Endothelial cell of umbilical vein (primary cell): Measurements from ENCODE around the gene SPG11. TPM values are rescaled to one million over a fixed set of nuclear protein-coding genes. Genes with fewer than 3 reads are reported as not detected.

Source experiments
- BruUV-seq: library from RNA; stranded (reverse); fragments of 400-500 nt; replicated peaks from 2 replicates; lab custom pipeline; 2021; lab: Mats Ljungman, UMichigan
- CTCF ChIA-PET: fragments of 300-600, 350-600 bp; sonication (Branson Sonifier 250); formaldehyde crosslinking; loops from one replicate; lab custom pipeline; 2021; ENCODE audit warnings: antibody characterized with exemption, inconsistent platforms; lab: Charles Lee
- POLR2A ChIA-PET: fragments of 300-600, 350-600 bp; sonication (Branson Sonifier 250); formaldehyde crosslinking; loops from one replicate; lab custom pipeline; 2021; ENCODE audit warnings: antibody characterized with exemption, inconsistent platforms; lab: Charles Lee
- DNase-seq: peaks from one replicate; pipeline ENCODE4 v3.0.0-alpha.2; 2011; ENCODE audit warnings: low read depth, low spot score
- FAIRE-seq: peaks from 2 replicates; lab custom pipeline; 2011; peaks lifted over from hg19 to GRCh38; lab: Jason Lieb, UNC
- H2AFZ ChIP-seq: 2 replicates; pipeline ENCODE4 v1.6.0; 2012; ENCODE audit warnings: low read depth, low read length, control low read depth, inconsistent platforms
- H3K27ac ChIP-seq: 2 replicates; pipeline ENCODE4 v1.5.1; 2011; ENCODE audit warnings: low read depth, mild to moderate bottlenecking, control low read depth, low read length, moderate library complexity; ENCODE audit not compliant: insufficient read depth
- H3K27me3 ChIP-seq, 2 experiments: 2 replicates each; pipeline versions ENCODE4 v1.6.0 to v1.6.1; 2011; ENCODE audit warnings: low read length in 2 of 2, mixed read lengths in 1 of 2; ENCODE audit not compliant: control insufficient read depth in 2 of 2, insufficient read depth in 2 of 2
- H3K36me3 ChIP-seq, 2 experiments: 2 replicates in 1 of 2; 3 replicates in 1 of 2; pipeline ENCODE4 v1.5.1; 2011; ENCODE audit warnings: low read length in 2 of 2, mild to moderate bottlenecking in 1 of 2, moderate library complexity in 1 of 2; ENCODE audit not compliant: control insufficient read depth in 2 of 2, insufficient read depth in 2 of 2; ENCODE audit errors: extremely low read depth in 1 of 2
- H3K4me1 ChIP-seq: 3 replicates; pipeline ENCODE4 v1.5.1; 2011; ENCODE audit warnings: mild to moderate bottlenecking, low read length; ENCODE audit not compliant: control insufficient read depth, insufficient read depth; ENCODE audit errors: extremely low read depth
- H3K4me2 ChIP-seq: 2 replicates; pipeline ENCODE4 v1.6.1; 2011; ENCODE audit warnings: low read length, control low read depth, mixed read lengths; ENCODE audit not compliant: insufficient read depth
- H3K4me3 ChIP-seq, 3 experiments: fragments of 200-600 bp in 1 of 3; sonication (generic), shearing (Covaris generic) in 1 of 3; replicated peaks in 1 of 3; 2 replicates each; pipeline ENCODE4 v1.5.1; 2011 to 2016; ENCODE audit warnings: control low read depth in 3 of 3, low read length in 3 of 3, mild to moderate bottlenecking in 2 of 3, inconsistent platforms in 1 of 3, low read depth in 1 of 3, moderate library complexity in 1 of 3; ENCODE audit not compliant: insufficient read depth in 1 of 3
- H3K79me2 ChIP-seq: 2 replicates; pipeline ENCODE4 v1.6.0; 2012; ENCODE audit warnings: low read length, inconsistent platforms; ENCODE audit not compliant: control insufficient read depth, insufficient read depth
- H3K9ac ChIP-seq: replicated peaks from 2 replicates; pipeline ENCODE3; 2011; ENCODE audit warnings: low read length, control low read depth; ENCODE audit not compliant: insufficient read depth; ENCODE audit errors: extremely low read depth
- H3K9me1 ChIP-seq: replicated peaks from 3 replicates; pipeline ENCODE4 v1.6.0; 2011; ENCODE audit warnings: mild to moderate bottlenecking, low read length; ENCODE audit not compliant: control insufficient read depth, insufficient read depth; ENCODE audit errors: extremely low read depth
- H3K9me3 ChIP-seq: replicated peaks from 2 replicates; pipeline ENCODE4 v1.5.1; 2012; ENCODE audit warnings: low read length, inconsistent platforms; ENCODE audit not compliant: control insufficient read depth, insufficient read depth
- H4K20me1 ChIP-seq: replicated peaks from 2 replicates; pipeline ENCODE3; 2011; ENCODE audit warnings: mild to moderate bottlenecking, low read length; ENCODE audit not compliant: control insufficient read depth, insufficient read depth; ENCODE audit errors: extremely low read depth
- EZH2 ChIP-seq: IDR thresholded peaks from 2 replicates; pipeline ENCODE4 v1.6.1; 2012; ENCODE audit warnings: borderline replicate concordance, low read depth, mild to moderate bottlenecking, moderate library complexity, low read length, inconsistent platforms; ENCODE audit not compliant: severe bottlenecking
- GATA2 ChIP-seq: IDR thresholded peaks from 2 replicates; pipeline ENCODE4 v1.7.0; 2011; ENCODE audit warnings: low read depth, mild to moderate bottlenecking, moderate library complexity, mixed read lengths, low read length; ENCODE audit not compliant: insufficient read length, insufficient read depth
- JUN ChIP-seq: IDR thresholded peaks from 2 replicates; pipeline ENCODE4 v1.6.1; 2011; ENCODE audit warnings: borderline replicate concordance, low read depth; ENCODE audit not compliant: insufficient read length, insufficient read depth
- MYC ChIP-seq: IDR thresholded peaks from one replicate; pipeline ENCODE4 v1.6.1; 2011; ENCODE audit warnings: mild to moderate bottlenecking, low read depth, low read length
- POLR2A ChIP-seq: IDR thresholded peaks from 2 replicates; pipeline ENCODE4 v1.6.1; 2012; ENCODE audit warnings: low read depth, mild to moderate bottlenecking, control low read depth, low read length
- POLR2AphosphoS5 ChIP-seq: IDR thresholded peaks from 2 replicates; pipeline ENCODE4 v1.6.1; 2012; ENCODE audit warnings: low read depth, mild to moderate bottlenecking, control low read depth, low read length, moderate library complexity; ENCODE audit not compliant: insufficient read depth
- dilution Hi-C: fragments of 300-500 bp; cut with MboI; formaldehyde crosslinking; loops from one replicate; pipeline ENCODE4 v1.15.0; 2019; ENCODE audit warnings: low sequenced_read_pairs; ENCODE audit not compliant: extremely low pct_ligation_motif_present
- intact Hi-C: fragments of 100-400 bp; cut with micrococcal nuclease; formaldehyde crosslinking; loops from one replicate; pipeline ENCODE4 v1.10.0; 2022
- polyA plus RNA-seq, 4 experiments: library from polyadenylated mRNA; depleted of rRNA in 3 of 4; stranded (reverse) in 3 of 4; unstranded in 1 of 4; fragments of >200 nt; gene quantifications; 2 replicates each; pipeline versions ENCODE4 v1.2.1 to v1.2.3, GENCODE V29; 2011 to 2012; ENCODE audit warnings: missing spikeins in 1 of 4
- total RNA-seq: library from RNA; stranded (reverse); gene quantifications from 2 replicates; pipeline ENCODE4 v1.2.3, GENCODE V29; 2021
- TF ChIP-seq, protein P1 (sequence below), 2 donors: IDR thresholded peaks; 1 replicate in 1 of 2; 2 replicates in 1 of 2; pipeline ENCODE4 v1.5.1; 2011; ENCODE audit warnings: low read length in 2 of 2, mild to moderate bottlenecking in 2 of 2, moderate library complexity in 2 of 2, control low read depth in 1 of 2, inconsistent platforms in 1 of 2, low read depth in 1 of 2; ENCODE audit not compliant: insufficient read depth in 1 of 2; ENCODE audit errors: extremely low read depth in 1 of 2
- TF ChIP-seq, protein P2 (sequence below): IDR thresholded peaks from 2 replicates; pipeline ENCODE4 v1.6.1; 2011; ENCODE audit not compliant: insufficient read depth, insufficient read length

The SPG11 gene
- total and polyA plus RNA-seq, 2 donors (not counting 3 experiments of a cell fraction or from before 2014, with no cell fraction given): 30.7 to 53.5 TPM

DNA sequence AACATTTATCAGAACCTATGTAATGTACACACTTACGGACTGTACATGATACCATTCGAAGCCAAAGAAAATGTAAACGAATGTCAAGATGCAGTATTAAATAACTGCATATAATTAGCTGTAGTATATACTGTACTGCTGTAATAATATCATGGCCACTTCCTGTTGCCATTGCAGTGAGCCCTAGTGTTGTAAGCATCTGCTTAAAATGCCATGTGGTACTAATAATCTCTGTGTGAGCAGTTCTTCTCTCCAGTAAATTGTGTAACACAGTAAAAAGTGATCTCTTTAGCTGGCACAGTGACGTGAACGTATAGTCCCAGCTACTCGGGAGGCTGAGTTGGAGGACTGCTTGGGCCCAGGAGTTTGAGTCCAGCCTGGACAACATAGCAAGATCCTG is 8.6 kb downstream of the SPG11 start:
- Histone ChIP-seq H3K79me2 (no peaks in the 10 kb centered on the region), H3K27ac (no peak overlapping the region), H3K9me3 (no peaks in the 10 kb centered on the region), H3K9ac (no peak overlapping the region), H3K36me3 (peaks cover 5 to 9% of the 10 kb centered on the region in 2 experiments), H3K27me3 (no peaks in the 10 kb centered on the region), H3K4me3 (no peak overlapping the region), H3K4me2 (no peak overlapping the region), H3K4me1 (no peaks in the 10 kb centered on the region), H2AFZ (no peak overlapping the region), H3K9me1 (no peaks in the 10 kb centered on the region), H4K20me1 (no peaks in the 10 kb centered on the region)
- ChIA-PET POLR2A (interaction anchor here (1.0 kb wide), 1 partner anchor 9 kb away, joined by 4 read pairs; the partner anchor contains the start of gene SPG11), CTCF (interaction anchor here (0.7 kb wide), 1 partner anchor 9 kb away, joined by 4 read pairs; the partner anchor contains the start of gene SPG11)
- DNase-seq (no peak), FAIRE-seq (no peak)
- intact Hi-C loops: no loop called here
- no peak for TF ChIP-seq MYC
- TF ChIP-seq EZH2: no peak
- TF ChIP-seq, protein P1, sequence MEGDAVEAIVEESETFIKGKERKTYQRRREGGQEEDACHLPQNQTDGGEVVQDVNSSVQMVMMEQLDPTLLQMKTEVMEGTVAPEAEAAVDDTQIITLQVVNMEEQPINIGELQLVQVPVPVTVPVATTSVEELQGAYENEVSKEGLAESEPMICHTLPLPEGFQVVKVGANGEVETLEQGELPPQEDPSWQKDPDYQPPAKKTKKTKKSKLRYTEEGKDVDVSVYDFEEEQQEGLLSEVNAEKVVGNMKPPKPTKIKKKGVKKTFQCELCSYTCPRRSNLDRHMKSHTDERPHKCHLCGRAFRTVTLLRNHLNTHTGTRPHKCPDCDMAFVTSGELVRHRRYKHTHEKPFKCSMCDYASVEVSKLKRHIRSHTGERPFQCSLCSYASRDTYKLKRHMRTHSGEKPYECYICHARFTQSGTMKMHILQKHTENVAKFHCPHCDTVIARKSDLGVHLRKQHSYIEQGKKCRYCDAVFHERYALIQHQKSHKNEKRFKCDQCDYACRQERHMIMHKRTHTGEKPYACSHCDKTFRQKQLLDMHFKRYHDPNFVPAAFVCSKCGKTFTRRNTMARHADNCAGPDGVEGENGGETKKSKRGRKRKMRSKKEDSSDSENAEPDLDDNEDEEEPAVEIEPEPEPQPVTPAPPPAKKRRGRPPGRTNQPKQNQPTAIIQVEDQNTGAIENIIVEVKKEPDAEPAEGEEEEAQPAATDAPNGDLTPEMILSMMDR (IDR thresholded peaks at IDR 0.05; ENCODE audit: extremely low read depth in 1 of 2, insufficient read depth in 1 of 2, low read depth in 1 of 2, low read length in 2 of 2): no peak
- TF ChIP-seq POLR2AphosphoS5: no peak
- TF ChIP-seq, protein P2, sequence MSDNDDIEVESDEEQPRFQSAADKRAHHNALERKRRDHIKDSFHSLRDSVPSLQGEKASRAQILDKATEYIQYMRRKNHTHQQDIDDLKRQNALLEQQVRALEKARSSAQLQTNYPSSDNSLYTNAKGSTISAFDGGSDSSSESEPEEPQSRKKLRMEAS: no peak
- TF ChIP-seq JUN: no peak
- no peak for TF ChIP-seq POLR2A
- TF ChIP-seq GATA2: no peak
- dilution Hi-C loops: no loop called here
- BruUV-seq: no TSS peak
